H1 (cell line): ENCODE data around the gene SMIM1. TPM values are rescaled to one million over a fixed set of nuclear protein-coding genes. Genes with fewer than 3 reads are reported as not detected.
"Not testable (repeated sequence)": the region's sequence is repeated elsewhere in the genome, so short reads cannot be mapped to it uniquely, and the experiment has no call there.

Experiments used
- CTCF ChIA-PET: fragments of 300-600 bp; sonication (Branson Sonifier 250); formaldehyde crosslinking; loops from one replicate; lab custom pipeline; 2021; ENCODE audit not compliant: partially characterized antibody; lab: Charles Lee
- POLR2A ChIA-PET: fragments of 300-600 bp; sonication (Branson Sonifier 250); formaldehyde crosslinking; loops from one replicate; lab custom pipeline; 2021; ENCODE audit warnings: inconsistent platforms; ENCODE audit not compliant: partially characterized antibody; lab: Charles Lee
- DNase-seq, 2 experiments: peaks; one replicate each; pipeline versions ENCODE4 v3.0.0 to v3.0.0-alpha.2; 2010 to 2022; ENCODE audit warnings: low spot score in 2 of 2, low read depth in 1 of 2, mixed read lengths in 1 of 2
- FAIRE-seq: peaks from 2 replicates; lab custom pipeline; 2011; peaks lifted over from hg19 to GRCh38; lab: Jason Lieb, UNC
- H2AFZ ChIP-seq: 2 replicates; pipeline ENCODE4 v1.8.1; 2012; ENCODE audit warnings: low read length, inconsistent platforms
- H2AK5ac ChIP-seq: 2 replicates; pipeline ENCODE4 v1.6.1; 2013; ENCODE audit warnings: low read depth, low read length
- H2BK120ac ChIP-seq: replicated peaks from 2 replicates; pipeline ENCODE3; 2013; ENCODE audit warnings: low read depth, low read length, inconsistent platforms
- H2BK12ac ChIP-seq: 2 replicates; pipeline ENCODE4 v1.6.1; 2013; ENCODE audit warnings: low read depth, low read length
- H2BK15ac ChIP-seq: 2 replicates; pipeline ENCODE4 v1.6.1; 2013; ENCODE audit warnings: low read length
- H2BK20ac ChIP-seq: 2 replicates; pipeline ENCODE4 v1.6.1; 2013; ENCODE audit warnings: low read length
- H2BK5ac ChIP-seq: 2 replicates; pipeline ENCODE4 v1.6.1; 2013; ENCODE audit warnings: low read depth, low read length
- H3K14ac ChIP-seq: 2 replicates; pipeline ENCODE4 v1.6.1; 2013; ENCODE audit warnings: inconsistent platforms; ENCODE audit not compliant: insufficient read length
- H3K18ac ChIP-seq: 2 replicates; pipeline ENCODE4 v1.6.1; 2013; ENCODE audit warnings: low read length; ENCODE audit errors: extremely low read depth
- H3K23ac ChIP-seq: 2 replicates; pipeline ENCODE4 v1.6.1; 2013; ENCODE audit warnings: inconsistent platforms; ENCODE audit not compliant: insufficient read length
- H3K23me2 ChIP-seq: 2 replicates; pipeline ENCODE4 v1.6.1; 2013; ENCODE audit warnings: low read depth, low read length
- H3K27ac ChIP-seq: 2 replicates; pipeline ENCODE4 v1.6.1; 2011; ENCODE audit warnings: low read depth, low read length, inconsistent platforms
- H3K27me3 ChIP-seq, 4 experiments: replicated peaks in 1 of 4; 1 replicate in 1 of 4; 2 replicates in 3 of 4; pipeline versions ENCODE4 v1.6.1 to v1.8.1; 2011 to 2013; ENCODE audit warnings: low read length in 3 of 4, mild to moderate bottlenecking in 3 of 4, inconsistent platforms in 2 of 4, mixed read lengths in 2 of 4, moderate library complexity in 1 of 4; ENCODE audit not compliant: control insufficient read depth in 3 of 4, insufficient read depth in 3 of 4; ENCODE audit errors: extremely low read depth in 1 of 4
- H3K36me3 ChIP-seq, 4 experiments: 2 replicates each; pipeline versions ENCODE4 v1.6.1 to v1.8.1; 2011 to 2013; ENCODE audit warnings: mild to moderate bottlenecking in 4 of 4, low read length in 3 of 4, moderate library complexity in 2 of 4, control low read depth in 1 of 4, inconsistent platforms in 1 of 4; ENCODE audit not compliant: insufficient read depth in 4 of 4, control insufficient read depth in 2 of 4
- H3K4ac ChIP-seq: replicated peaks from 2 replicates; pipeline ENCODE3; 2013; ENCODE audit warnings: low read length, low read depth, mixed read lengths, inconsistent platforms; ENCODE audit not compliant: insufficient read length
- H3K4me1 ChIP-seq, 4 experiments: replicated peaks in 1 of 4; 1 replicate in 1 of 4; 2 replicates in 3 of 4; pipeline versions ENCODE4 v1.6.1 to v1.8.1; 2011 to 2013; ENCODE audit warnings: low read length in 3 of 4, inconsistent platforms in 2 of 4, mixed read lengths in 1 of 4; ENCODE audit not compliant: insufficient read depth in 4 of 4, control insufficient read depth in 3 of 4
- H3K4me2 ChIP-seq, 2 experiments: 2 replicates each; pipeline versions ENCODE4 v1.6.1 to v1.8.1; 2011 to 2013; ENCODE audit warnings: low read depth in 2 of 2, low read length in 2 of 2, control low read depth in 1 of 2, inconsistent platforms in 1 of 2, mild to moderate bottlenecking in 1 of 2; ENCODE audit not compliant: insufficient read depth in 1 of 2
- H3K4me3 ChIP-seq, 4 experiments: fragments of 200-600, 300-600 bp in 1 of 4; sonication (generic), shearing (Covaris generic), sonication (Bioruptor Twin) in 1 of 4; 2 replicates each; pipeline versions ENCODE4 v1.5.1 to v1.8.1; 2011 to 2016; ENCODE audit warnings: low read length in 4 of 4, low read depth in 3 of 4, control low read depth in 2 of 4, inconsistent platforms in 2 of 4, mild to moderate bottlenecking in 2 of 4, mixed read lengths in 1 of 4, moderate library complexity in 1 of 4; ENCODE audit not compliant: insufficient read depth in 2 of 4; ENCODE audit errors: extremely low read depth in 1 of 4
- H3K56ac ChIP-seq: replicated peaks from 2 replicates; pipeline ENCODE3; 2013; ENCODE audit warnings: low read depth, mild to moderate bottlenecking, mixed read lengths, low read length, inconsistent platforms; ENCODE audit not compliant: insufficient read length
- H3K79me1 ChIP-seq: 2 replicates; pipeline ENCODE4 v1.6.1; 2013; ENCODE audit warnings: low read depth, low read length, control low read depth
- H3K79me2 ChIP-seq, 2 experiments: 2 replicates each; pipeline versions ENCODE4 v1.6.1 to v1.8.1; 2012 to 2013; ENCODE audit warnings: low read length in 2 of 2, mild to moderate bottlenecking in 2 of 2, inconsistent platforms in 1 of 2; ENCODE audit not compliant: insufficient read depth in 2 of 2, control insufficient read depth in 1 of 2
- H3K9ac ChIP-seq, 4 experiments: replicated peaks in 1 of 4; 1 replicate in 1 of 4; 2 replicates in 3 of 4; pipeline versions ENCODE4 v1.6.1 to v1.8.1; 2011 to 2013; ENCODE audit warnings: low read depth in 3 of 4, low read length in 3 of 4, control low read depth in 2 of 4, mild to moderate bottlenecking in 2 of 4, moderate library complexity in 2 of 4, inconsistent platforms in 1 of 4; ENCODE audit errors: extremely low read depth in 1 of 4
- H3K9me3 ChIP-seq, 2 experiments: 2 replicates each; pipeline versions ENCODE4 v1.6.1 to v1.8.1; 2012 to 2013; ENCODE audit warnings: mild to moderate bottlenecking in 2 of 2, moderate library complexity in 2 of 2, control low read depth in 1 of 2, inconsistent platforms in 1 of 2, low read depth in 1 of 2, low read length in 1 of 2, mixed read lengths in 1 of 2; ENCODE audit not compliant: insufficient read depth in 2 of 2
- H4K20me1 ChIP-seq, 2 experiments: replicated peaks in 1 of 2; 2 replicates each; pipeline versions ENCODE3 to v1.8.1; 2011 to 2013; ENCODE audit warnings: inconsistent platforms in 2 of 2, low read length in 2 of 2, mild to moderate bottlenecking in 1 of 2; ENCODE audit not compliant: insufficient read depth in 2 of 2, control insufficient read depth in 1 of 2
- H4K5ac ChIP-seq: 2 replicates; pipeline ENCODE4 v1.6.1; 2013; ENCODE audit warnings: low read length, low read depth, mixed read lengths, inconsistent platforms; ENCODE audit not compliant: insufficient read length
- H4K8ac ChIP-seq: 2 replicates; pipeline ENCODE4 v1.8.0; 2013; ENCODE audit warnings: mild to moderate bottlenecking, moderate library complexity, low read length, inconsistent platforms; ENCODE audit not compliant: insufficient read depth; ENCODE audit errors: extremely low read depth
- H4K91ac ChIP-seq: replicated peaks from 2 replicates; pipeline ENCODE3; 2013; ENCODE audit warnings: low read length, mixed read lengths, inconsistent platforms; ENCODE audit not compliant: insufficient read length
- WGBS, 2 experiments: shearing (Covaris generic) in 1 of 2; methylation state at CpG; one replicate each; pipeline versions ENCODE4 v1.1.6 to v1.1.7; 2013 to 2015; ENCODE audit warnings: low lambda C conversion rate in 2 of 2, mixed read lengths in 2 of 2, inconsistent platforms in 1 of 2, low coverage in 1 of 2, missing lambda C conversion rate in 1 of 2; ENCODE audit not compliant: insufficient replicate concordance in 2 of 2, insufficient coverage in 1 of 2, insufficient read length in 1 of 2; ENCODE audit errors: extremely low coverage in 1 of 2, missing lambda C conversion rate in 1 of 2; 5-methylcytosine and 5-hydroxymethylcytosine counted together
- polyA plus RNA-seq, 7 experiments: library from polyadenylated mRNA; depleted of rRNA in 3 of 7; stranded (reverse) in 5 of 7; unstranded in 2 of 7; fragments of >200 nt in 5 of 7; fragments of 200-250 nt in 2 of 7; gene quantifications; 1 replicate in 5 of 7; 2 replicates in 1 of 7; 4 replicates in 1 of 7; pipeline versions ENCODE4 v1.2.1 to v1.2.3, GENCODE V29; 2011 to 2013; ENCODE audit warnings: missing spikeins in 2 of 7, mixed read lengths in 2 of 7
- total RNA-seq: library from RNA; stranded (reverse); fragmentation: NEBNext Ultra II Directional; extraction: Animal tissue kit (Norgen Biotek cat#: 25700); gene quantifications from 2 replicates; pipeline ENCODE4 v1.2.1, GENCODE V29; 2021

The SMIM1 gene
- total and polyA plus RNA-seq, 2 of the 8 experiments (the other 6 are each of a cell fraction or from before 2014, with no cell fraction given) = 7.7 to 9.7 TPM

GRCh38 chr1:3804627-3804944, 32.0 kb downstream of the SMIM1 start:
- H3K79me2 ChIP-seq, H3K4me1 ChIP-seq, DNase-seq, FAIRE-seq, H2AFZ ChIP-seq, H3K4me3 ChIP-seq, H3K23me2 ChIP-seq, H2BK120ac ChIP-seq, H3K18ac ChIP-seq, H4K91ac ChIP-seq, H3K27me3 ChIP-seq, H3K4ac ChIP-seq, H2BK5ac ChIP-seq, H4K20me1 ChIP-seq, H2AK5ac ChIP-seq, H3K36me3 ChIP-seq, H3K14ac ChIP-seq, H4K5ac ChIP-seq, H2BK12ac ChIP-seq, H4K8ac ChIP-seq, H2BK20ac ChIP-seq, H3K23ac ChIP-seq, H2BK15ac ChIP-seq, H3K56ac ChIP-seq, H3K9ac ChIP-seq, H3K79me1 ChIP-seq, H3K4me2 ChIP-seq, POLR2A ChIA-PET, H3K27ac ChIP-seq: not testable (repeated sequence)
- peaks cover 8 to 19% of the 10 kb centered on the region in 2 experiments; a peak in 3 of 4 replicates for H3K9me3 ChIP-seq
- WGBS, 2 experiments = 84% methylated on average over 7 of the region's 7 CpGs; no CpG with 5 or more reads in 1 of the 2 experiments
- CTCF ChIA-PET = interaction anchor here (0.6 to 1.7 kb wide), 9 partner anchors 11 to 41 kb away, joined by 3 to 6 read pairs (median 4); no protein-coding TSS in a partner anchor
